Measurements from ENCODE around the gene CCNY. TPM values are rescaled to one million over a fixed set of nuclear protein-coding genes. Genes with fewer than 3 reads are reported as not detected.

Gene CCNY
- total and polyA plus RNA-seq, 2 of the 4 experiments (the other 2 are of a cell fraction), result 38.0 to 131 TPM

- intact Hi-C loops (cut with micrococcal nuclease) (no loop called here), dilution Hi-C loops (cut with HindIII; ENCODE audit: low sequenced_read_pairs, unreplicated experiment) (no loop called here), in situ Hi-C loops (cut with MboI; ENCODE audit: low sequenced_read_pairs) (no loop called here)
- ATAC-seq (ENCODE audit: low read depth), result peak; percentile 10
- Histone ChIP-seq H3K9ac (ENCODE audit: low read depth, low read length) (no peak overlapping the region), H2BK120ac (ENCODE audit: low read depth, low read length) (peak overlapping the region; percentile 67; the same call in 1 of the 2 replicates), H3K14ac (replicated peaks; ENCODE audit: low read depth, low read length) (peak overlapping the region; percentile 76), H3K4me2 (ENCODE audit: low read depth, low read length) (peak overlapping the region; percentile 46), H3K18ac (ENCODE audit: low read depth, low read length) (peak overlapping the region; percentile 55), H2AK9ac (replicated peaks; ENCODE audit: low read depth, low read length, poor library complexity) (peak overlapping the region; percentile 33), H3K4ac (ENCODE audit: low read depth, low read length) (peak overlapping the region; percentile 26; the same call in 1 of the 2 replicates), H4K20me1 (ENCODE audit: insufficient read depth, low read length) (peaks cover 76% of the 10 kb centered on the region), H3K56ac (ENCODE audit: extremely low read depth, insufficient read depth, low read length) (no peak overlapping the region), H3K79me1 (ENCODE audit: low read depth in 1 of 2, low read length in 2 of 2) (peaks cover 52 to 85% of the 10 kb centered on the region in 2 experiments), H2BK15ac (ENCODE audit: low read depth, low read length) (peak overlapping the region; percentile 56; the same call in 1 of the 3 replicates), H2AFZ (replicated peaks; ENCODE audit: low read length, poor library complexity) (peak overlapping the region; percentile 34), H3K9me1 (ENCODE audit: insufficient read depth, low read length) (peaks cover 54% of the 10 kb centered on the region), H3K9me3 (ENCODE audit: control insufficient read depth, insufficient read depth, low read length) (no peaks in the 10 kb centered on the region), H3K23ac (ENCODE audit: low read depth, low read length) (peak overlapping the region; percentile 39; the same call in 1 of the 2 replicates), H3K4me3 (ENCODE audit: insufficient read depth, low read depth, low read length) (no peak overlapping the region), H4K5ac (ENCODE audit: low read depth, low read length) (peak overlapping the region; percentile 26), H2BK20ac (ENCODE audit: low read depth, low read length) (no peak overlapping the region; the same call in 1 of the 2 replicates), H3K27me3 (ENCODE audit: control insufficient read depth, insufficient read depth, low read length) (no peaks in the 10 kb centered on the region), H4K8ac (ENCODE audit: low read depth in 2 of 2, low read length in 2 of 2) (peak overlapping the region in 1 of 2 experiments; percentile 42; a peak in 1 of 4 replicates), H2BK5ac (ENCODE audit: low read depth, low read length, poor library complexity, severe bottlenecking) (peak overlapping the region; percentile 42), H2AK5ac (ENCODE audit: low read depth, low read length) (peak overlapping the region; percentile 43), H3K36me3 (ENCODE audit: control insufficient read depth, insufficient read depth, low read length) (no peaks in the 10 kb centered on the region), H3K27ac (ENCODE audit: insufficient read depth, low read length) (peak overlapping the region; percentile 64; the same call in 1 of the 2 replicates), H4K91ac (ENCODE audit: insufficient read depth, low read depth, low read length) (peak overlapping the region; percentile 59), H3K4me1 (ENCODE audit: control insufficient read depth, insufficient read depth, low read length) (peaks cover 46% of the 10 kb centered on the region)
- CTCF ChIA-PET, result no interaction called here
- WGBS, 2 experiments (ENCODE audit: extremely low coverage in 2 of 2, insufficient read length in 1 of 2), result 80% methylated on average over 1 of the region's 8 CpGs; no CpG with 5 or more reads in 1 of the 2 experiments
- peak; percentile 63 for DNase-seq
- POLR2A ChIA-PET (ENCODE audit: unreplicated experiment), result no interaction called here
- BruUV-seq (replicated peaks), result no TSS peak
- TF ChIP-seq CEBPB (IDR thresholded peaks at IDR 0.05; ENCODE audit: low read depth, low read length) (peak; percentile 81), RCOR1 (IDR thresholded peaks at IDR 0.05; ENCODE audit: insufficient replicate concordance, low read length) (no peak), FOS (IDR thresholded peaks at IDR 0.05; ENCODE audit: low read depth, low read length) (no peak), NFE2L2 (IDR thresholded peaks at IDR 0.05; ENCODE audit: low read depth, low read length) (peak; percentile 50), USF2 (IDR thresholded peaks at IDR 0.05; ENCODE audit: low read depth, low read length) (no peak), MAZ (IDR thresholded peaks at IDR 0.05; ENCODE audit: borderline replicate concordance, low read depth, low read length) (no peak), RFX5 (IDR thresholded peaks at IDR 0.05; ENCODE audit: low read depth, low read length) (no peak), ELK1 (IDR thresholded peaks at IDR 0.05; ENCODE audit: borderline replicate concordance, low read depth, low read length) (no peak), MXI1 (IDR thresholded peaks at IDR 0.05; ENCODE audit: borderline replicate concordance, low read depth, low read length) (no peak), SMC3 (IDR thresholded peaks at IDR 0.05; ENCODE audit: low read depth, low read length) (no peak), POLR2A (IDR thresholded peaks at IDR 0.05; ENCODE audit: low read depth, low read length) (no peak), RAD21 (IDR thresholded peaks at IDR 0.05; ENCODE audit: low read length) (no peak), MAFK (IDR thresholded peaks at IDR 0.05; ENCODE audit: low read depth, low read length) (no peak), CTCF (conservative IDR thresholded peaks at IDR 0.05; ENCODE audit: low read depth, low read length) (no peak)
Measured at GRCh38 chr10:35451151-35452016, 115.1 kb downstream of the CCNY start.
